NCI-H748 (cell line): ENCODE results near the gene SDHAF2.

Experiments
- DNase-seq: peaks from one replicate; lab custom pipeline; 2025; ENCODE audit not compliant: unreplicated experiment; lab: John Stamatoyannopoulos, UW

Gene SDHAF2

DNA sequence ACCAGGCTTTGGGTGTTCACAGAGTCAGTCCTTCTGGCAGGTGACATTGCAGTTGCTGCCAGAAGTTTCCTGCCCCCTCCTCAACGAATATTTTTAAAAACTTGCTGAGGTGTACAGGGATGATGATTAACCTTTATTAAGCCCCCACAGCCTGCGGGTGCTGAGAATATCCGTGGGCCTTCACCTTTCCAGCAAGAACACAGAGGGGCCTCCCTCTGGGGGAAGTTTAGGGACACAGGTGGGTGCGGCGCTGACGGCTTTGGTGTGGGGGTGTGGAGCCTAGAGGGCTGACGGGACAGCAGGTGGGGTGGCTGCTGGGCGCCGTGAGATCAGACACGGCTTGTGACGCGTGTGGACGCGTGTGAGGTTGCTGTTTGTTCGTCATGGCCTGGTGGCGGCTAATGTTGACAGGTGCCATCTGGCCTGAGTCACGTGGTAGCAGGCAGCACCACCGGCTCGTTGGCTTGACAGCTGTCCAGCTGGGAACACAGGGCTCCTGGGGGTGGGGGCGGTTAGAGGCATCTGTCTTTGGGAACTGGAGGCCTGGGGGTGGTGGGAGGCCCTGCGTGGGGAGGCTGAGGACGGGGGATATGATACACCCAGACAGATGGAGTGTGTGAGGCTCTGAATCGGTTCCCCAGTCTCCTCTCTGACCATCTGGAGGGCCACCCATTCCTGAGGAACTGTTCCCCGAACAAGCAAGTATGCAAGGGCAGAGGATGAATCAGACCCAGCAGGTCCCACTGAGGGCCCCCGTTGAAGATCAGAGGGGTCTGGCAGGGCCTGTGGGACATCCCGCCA lies 66.1 kb downstream of the SDHAF2 start:
- DNase-seq: peak; percentile 70
